Neural progenitor cell (in vitro differentiated cells): ENCODE measurements around the gene AZU1. TPM values are rescaled to one million over a fixed set of nuclear protein-coding genes. Genes with fewer than 3 reads are reported as not detected.

Source experiments
- DNase-seq: peaks from one replicate; pipeline ENCODE4 v3.0.0-alpha.2; 2016; ENCODE audit warnings: low spot score
- H2AFZ ChIP-seq: fragments of 200-600 bp; sonication (generic); replicated peaks from 2 replicates; pipeline ENCODE4 v1.6.1; 2016; ENCODE audit warnings: antibody characterized with exemption
- H3F3A ChIP-seq: fragments of 200-600 bp; sonication (generic); 2 replicates; pipeline ENCODE4 v1.6.1; 2016; ENCODE audit warnings: antibody characterized with exemption, low read depth
- H3K27ac ChIP-seq: fragments of 200-600 bp; sonication (generic); 2 replicates; pipeline ENCODE4 v1.5.1; 2016; ENCODE audit warnings: mild to moderate bottlenecking
- H3K27me3 ChIP-seq: fragments of 200-600 bp; sonication (generic); 2 replicates; pipeline ENCODE4 v1.6.1; 2016; ENCODE audit warnings: mild to moderate bottlenecking, moderate library complexity
- H3K36me3 ChIP-seq: fragments of 200-600 bp; sonication (generic); 2 replicates; pipeline ENCODE4 v1.5.1; 2016
- H3K4me1 ChIP-seq: fragments of 200-600 bp; sonication (generic); 2 replicates; pipeline ENCODE4 v1.6.1; 2016; ENCODE audit warnings: mixed run types
- H3K4me2 ChIP-seq: fragments of 200-600 bp; sonication (generic); 2 replicates; pipeline ENCODE4 v1.6.1; 2016
- H3K4me3 ChIP-seq: fragments of 200-600 bp; sonication (generic); 2 replicates; pipeline ENCODE4 v1.5.1; 2016
- H3K79me2 ChIP-seq: fragments of 200-600 bp; sonication (generic); 2 replicates; pipeline ENCODE4 v1.6.1; 2016; ENCODE audit warnings: low read depth
- H3K9ac ChIP-seq: fragments of 200-600 bp; sonication (generic); 2 replicates; pipeline ENCODE4 v1.6.1; 2016
- H3K9me3 ChIP-seq: fragments of 200-600 bp; sonication (generic); 2 replicates; pipeline ENCODE4 v1.5.1; 2016; ENCODE audit warnings: low read depth
- H4K20me1 ChIP-seq: fragments of 200-600 bp; sonication (generic); 2 replicates; pipeline ENCODE4 v1.6.1; 2016; ENCODE audit warnings: low read depth
- H3K27ac Mint-ChIP-seq: 3 replicates; pipeline ENCODE4 v1.8.0; 2021; ENCODE audit warnings: mixed read lengths
- H3K27me3 Mint-ChIP-seq: 2 replicates; pipeline ENCODE4 v1.8.0; 2022; ENCODE audit warnings: low read depth, mild to moderate bottlenecking, inconsistent platforms, moderate library complexity, mixed read lengths; ENCODE audit not compliant: insufficient read depth
- H3K36me3 Mint-ChIP-seq: 3 replicates; pipeline ENCODE4 v1.8.0; 2021; ENCODE audit warnings: mixed read lengths
- H3K4me1 Mint-ChIP-seq: 3 replicates; pipeline ENCODE4 v1.8.0; 2021; ENCODE audit warnings: mixed read lengths
- H3K4me3 Mint-ChIP-seq: 3 replicates; pipeline ENCODE4 v1.8.0; 2021; ENCODE audit warnings: mild to moderate bottlenecking, moderate library complexity, mixed read lengths
- H3K9me3 Mint-ChIP-seq: 3 replicates; pipeline ENCODE4 v1.8.0; 2020; ENCODE audit warnings: mixed read lengths
- CTCF ChIP-seq: fragments of 200-600 bp; sonication (generic); IDR thresholded peaks from 2 replicates; pipeline ENCODE4 v1.5.1; 2017; ENCODE audit warnings: antibody characterized with exemption, mild to moderate bottlenecking
- EZH2 ChIP-seq: fragments of 200-600 bp; sonication (generic); IDR thresholded peaks from 2 replicates; pipeline ENCODE4 v1.6.1; 2017; ENCODE audit warnings: antibody characterized with exemption, mild to moderate bottlenecking, moderate library complexity
- EZH2phosphoT487 ChIP-seq: fragments of 200-600 bp; sonication (generic); IDR thresholded peaks from 2 replicates; pipeline ENCODE4 v1.6.1; 2017; ENCODE audit warnings: antibody characterized with exemption
- total RNA-seq: library from RNA; depleted of rRNA; stranded (reverse); fragments of >200 nt; gene quantifications from 2 replicates; pipeline ENCODE4 v1.2.3, GENCODE V29; 2015; ENCODE audit warnings: low replicate concordance

The AZU1 gene
- total RNA-seq, 1 donor from 2014 or later, result 1.0 TPM

GRCh38 chr19:800360-801029 lies 27.1 kb upstream of the AZU1 start:
- Histone ChIP-seq H3K4me2 (peak overlapping the region; percentile 94), H2AFZ (no peak overlapping the region), H3K4me3 (peak overlapping the region; percentile 89), H3K27me3 (no peaks in the 10 kb centered on the region), H3K9me3 (no peaks in the 10 kb centered on the region), H3F3A (peaks cover 43% of the 10 kb centered on the region), H3K27ac (no peak overlapping the region), H3K36me3 (no peaks in the 10 kb centered on the region), H3K79me2 (peaks cover 77% of the 10 kb centered on the region), H3K9ac (no peak overlapping the region), H3K4me1 (peaks cover 39% of the 10 kb centered on the region), H4K20me1 (peaks cover 77% of the 10 kb centered on the region)
- no peak for DNase-seq
- TF ChIP-seq CTCF (no peak), EZH2 (no peak), EZH2phosphoT487 (no peak)
- Mint-ChIP-seq H3K27me3 (peaks cover 13% of the 10 kb centered on the region), H3K36me3 (peaks cover 19% of the 10 kb centered on the region), H3K9me3 (no peaks in the 10 kb centered on the region), H3K27ac (peak overlapping the region; percentile 73), H3K4me3 (peak overlapping the region; percentile 97), H3K4me1 (peaks cover 47% of the 10 kb centered on the region)

DNA sequence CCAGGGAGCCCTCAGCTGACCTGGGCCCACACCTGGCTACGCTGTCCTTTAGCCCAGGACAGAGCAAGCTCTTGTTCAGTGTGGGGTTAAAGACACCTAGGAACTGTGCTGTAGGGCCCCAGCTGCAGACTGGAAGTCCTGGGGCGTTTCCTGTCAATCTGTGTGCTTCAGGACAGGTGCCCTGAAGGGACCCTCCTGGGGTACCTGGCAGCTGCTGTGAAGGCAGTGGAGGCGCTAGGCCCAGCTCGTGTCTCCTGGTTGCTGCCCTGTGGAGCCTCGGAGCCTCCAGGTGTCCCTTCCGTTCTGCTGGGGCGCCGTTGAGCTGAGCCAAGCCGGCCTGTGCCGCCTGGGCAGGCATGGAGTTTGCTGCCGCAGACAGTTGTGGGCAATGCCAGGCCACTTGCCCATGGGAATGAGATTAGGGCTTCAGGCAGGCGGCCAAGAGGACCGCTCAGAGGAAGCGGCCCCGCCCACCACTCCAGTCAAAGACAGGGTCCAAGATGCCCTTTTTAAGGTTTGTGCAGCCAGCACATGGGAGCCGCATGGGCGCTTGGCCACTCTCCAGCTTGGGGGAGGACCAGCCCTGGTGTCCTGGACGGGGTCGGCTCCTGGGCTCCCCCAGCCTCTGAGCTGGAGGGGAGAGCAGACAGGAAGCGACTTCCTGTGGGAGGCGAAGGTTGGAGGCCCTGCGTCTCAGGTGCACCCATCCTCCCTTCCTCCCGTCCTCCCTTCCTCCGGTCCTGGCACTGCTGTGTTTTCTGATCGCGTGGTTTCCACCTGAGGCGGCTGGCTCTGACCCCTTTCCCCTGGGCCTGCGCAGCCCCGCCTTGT lies 26.4 kb upstream of the AZU1 start:
- no peaks in the 10 kb centered on the region for H3K9me3 ChIP-seq
- TF ChIP-seq EZH2, result no peak
- no peak for TF ChIP-seq CTCF
- TF ChIP-seq EZH2phosphoT487, result no peak
- no peak overlapping the region for H3K4me3 ChIP-seq
- no peak overlapping the region for H2AFZ ChIP-seq
- peaks cover 84% of the 10 kb centered on the region for H4K20me1 ChIP-seq
- no peaks in the 10 kb centered on the region for H3K36me3 ChIP-seq
- Mint-ChIP-seq H3K36me3 (peaks cover 19% of the 10 kb centered on the region), H3K4me1 (peaks cover 47% of the 10 kb centered on the region), H3K4me3 (peak overlapping the region; percentile 74), H3K27me3 (peaks cover 13% of the 10 kb centered on the region), H3K27ac (no peak overlapping the region), H3K9me3 (no peaks in the 10 kb centered on the region)
- peaks cover 85% of the 10 kb centered on the region for H3K79me2 ChIP-seq
- no peaks in the 10 kb centered on the region for H3K27me3 ChIP-seq
- peak overlapping the region; percentile 53 for H3K4me2 ChIP-seq
- peaks cover 39% of the 10 kb centered on the region for H3K4me1 ChIP-seq
- no peak overlapping the region for H3K27ac ChIP-seq
- DNase-seq, result no peak
- H3F3A ChIP-seq, result peaks cover 41% of the 10 kb centered on the region
- peak overlapping the region; percentile 11 for H3K9ac ChIP-seq

DNA sequence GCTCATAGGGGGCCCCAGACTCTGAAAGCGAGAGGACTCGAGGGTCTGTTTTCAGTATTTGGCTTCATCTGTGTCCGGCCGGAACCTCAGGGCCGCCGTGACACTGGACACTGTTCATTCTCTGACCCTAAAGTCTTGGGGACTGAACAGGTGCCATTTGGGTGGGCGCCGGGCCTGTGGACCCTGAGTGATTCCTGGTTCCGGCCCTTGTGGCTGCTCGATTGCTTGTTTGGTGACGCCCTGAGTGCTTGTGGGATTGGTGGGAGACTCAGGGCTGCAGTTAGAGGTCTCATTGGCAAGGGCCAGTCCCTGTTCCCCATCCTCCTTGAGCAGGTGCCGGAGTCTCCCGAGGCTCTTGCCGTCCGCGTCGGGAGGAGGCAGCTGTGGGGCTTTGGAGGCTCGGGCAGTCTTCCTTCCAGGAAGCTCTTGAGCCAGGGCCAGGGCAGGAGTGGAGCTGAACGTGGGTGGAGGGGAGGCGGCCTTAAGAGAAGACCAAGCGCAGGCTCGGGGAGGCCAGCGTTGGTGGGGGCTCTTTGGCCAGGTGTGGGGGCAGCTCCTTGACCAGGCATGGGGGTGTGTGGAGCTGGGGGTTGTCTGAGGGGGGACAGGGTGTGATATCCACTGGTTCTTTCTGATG lies 25.7 kb upstream of the AZU1 start:
- peaks cover 45% of the 10 kb centered on the region for H3F3A ChIP-seq
- no peaks in the 10 kb centered on the region for H3K9me3 Mint-ChIP-seq
- H3K27me3 ChIP-seq, result no peaks in the 10 kb centered on the region
- peaks cover 92% of the 10 kb centered on the region for H3K79me2 ChIP-seq
- no peak overlapping the region for H3K4me3 ChIP-seq
- peaks cover 39% of the 10 kb centered on the region for H3K4me1 ChIP-seq
- DNase-seq, result no peak
- H4K20me1 ChIP-seq, result peaks cover 91% of the 10 kb centered on the region
- TF ChIP-seq EZH2phosphoT487, result no peak
- TF ChIP-seq CTCF, result no peak
- TF ChIP-seq EZH2, result no peak
- peak overlapping the region; percentile 68 for H3K27ac ChIP-seq
- no peaks in the 10 kb centered on the region for H3K9me3 ChIP-seq
- peak overlapping the region; percentile 74 for H3K4me3 Mint-ChIP-seq
- peak overlapping the region; percentile 11 for H3K9ac ChIP-seq
- peak overlapping the region; percentile 98 for H3K27ac Mint-ChIP-seq
- H3K36me3 Mint-ChIP-seq, result peaks cover 21% of the 10 kb centered on the region
- peak overlapping the region; percentile 53 for H3K4me2 ChIP-seq
- peaks cover 43% of the 10 kb centered on the region for H3K4me1 Mint-ChIP-seq
- peaks cover 15% of the 10 kb centered on the region for H3K27me3 Mint-ChIP-seq
- no peak overlapping the region for H2AFZ ChIP-seq
- H3K36me3 ChIP-seq, result no peaks in the 10 kb centered on the region
